ENCODE measurements around the gene TGFA. TPM values are rescaled to one million over a fixed set of nuclear protein-coding genes. Genes with fewer than 3 reads are reported as not detected.

Gene TGFA
- total RNA-seq, 4 donors from 2014 or later, result 0.46 to 2.0 (median 1.3) TPM

DNA sequence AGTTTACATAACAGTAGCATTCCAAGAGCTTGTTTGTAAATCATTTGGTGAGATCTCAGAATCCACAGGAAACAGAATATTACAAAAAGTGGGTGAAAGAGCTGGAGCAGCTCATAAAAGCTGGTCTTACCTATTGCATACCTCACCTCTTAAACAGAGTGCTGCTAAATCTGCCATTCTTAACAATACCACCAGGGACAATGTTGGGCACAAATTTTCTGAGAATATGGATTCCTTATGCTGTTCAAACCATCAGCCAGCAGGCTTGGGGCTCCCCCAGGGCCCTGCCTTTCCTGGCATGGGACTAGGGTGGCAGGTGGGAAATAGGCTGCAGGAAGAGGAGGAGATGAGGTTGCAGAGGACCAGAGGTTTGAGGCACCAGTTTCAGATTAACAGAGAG is 55.6 kb downstream of the TGFA start:
- Histone ChIP-seq H3K9me3 (no peaks in the 10 kb centered on the region), H3K4me3 (no peak overlapping the region), H3K27me3 (peaks cover 0 to 16% (median 0%) of the 10 kb centered on the region in 4 donors), H3K27ac (replicated peaks in 1 of 4) (no peak overlapping the region), H3K36me3 (no peaks in the 10 kb centered on the region), H3K4me1 (no peaks in the 10 kb centered on the region)
- no peak for DNase-seq (ENCODE audit: extremely low spot score)
- intact Hi-C loops (cut with DNase I), result no loop called here
- TF ChIP-seq POLR2A (IDR thresholded peaks at IDR 0.05; ENCODE audit: low read depth), result no peak
- TF ChIP-seq POLR2AphosphoS5 (IDR thresholded peaks at IDR 0.05), result no peak
- TF ChIP-seq, protein P1, sequence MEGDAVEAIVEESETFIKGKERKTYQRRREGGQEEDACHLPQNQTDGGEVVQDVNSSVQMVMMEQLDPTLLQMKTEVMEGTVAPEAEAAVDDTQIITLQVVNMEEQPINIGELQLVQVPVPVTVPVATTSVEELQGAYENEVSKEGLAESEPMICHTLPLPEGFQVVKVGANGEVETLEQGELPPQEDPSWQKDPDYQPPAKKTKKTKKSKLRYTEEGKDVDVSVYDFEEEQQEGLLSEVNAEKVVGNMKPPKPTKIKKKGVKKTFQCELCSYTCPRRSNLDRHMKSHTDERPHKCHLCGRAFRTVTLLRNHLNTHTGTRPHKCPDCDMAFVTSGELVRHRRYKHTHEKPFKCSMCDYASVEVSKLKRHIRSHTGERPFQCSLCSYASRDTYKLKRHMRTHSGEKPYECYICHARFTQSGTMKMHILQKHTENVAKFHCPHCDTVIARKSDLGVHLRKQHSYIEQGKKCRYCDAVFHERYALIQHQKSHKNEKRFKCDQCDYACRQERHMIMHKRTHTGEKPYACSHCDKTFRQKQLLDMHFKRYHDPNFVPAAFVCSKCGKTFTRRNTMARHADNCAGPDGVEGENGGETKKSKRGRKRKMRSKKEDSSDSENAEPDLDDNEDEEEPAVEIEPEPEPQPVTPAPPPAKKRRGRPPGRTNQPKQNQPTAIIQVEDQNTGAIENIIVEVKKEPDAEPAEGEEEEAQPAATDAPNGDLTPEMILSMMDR (IDR thresholded peaks at IDR 0.05), result no peak
- no peak for TF ChIP-seq EP300 (IDR thresholded peaks at IDR 0.05)

GRCh38 chr2:70496819-70497218 is 56.8 kb downstream of the TGFA start:
- TF ChIP-seq POLR2A (IDR thresholded peaks at IDR 0.05; ENCODE audit: low read depth) (no peak), POLR2AphosphoS5 (IDR thresholded peaks at IDR 0.05) (no peak), EP300 (IDR thresholded peaks at IDR 0.05) (no peak)
- TF ChIP-seq, protein P1 (IDR thresholded peaks at IDR 0.05), result no peak
- intact Hi-C loops (cut with DNase I), result no loop called here
- Histone ChIP-seq H3K9me3 (no peaks in the 10 kb centered on the region), H3K4me3 (no peak overlapping the region), H3K36me3 (no peaks in the 10 kb centered on the region), H3K27ac (replicated peaks in 1 of 4) (no peak overlapping the region), H3K4me1 (no peaks in the 10 kb centered on the region), H3K27me3 (peaks cover 0 to 5% (median 0%) of the 10 kb centered on the region in 4 donors)
- 57% methylated on average over 5 of the region's 5 CpGs for WGBS
- DNase-seq (ENCODE audit: extremely low spot score), result no peak

GRCh38 chr2:70494293-70494886 is 59.2 kb downstream of the TGFA start:
- H3K9me3 ChIP-seq, result no peaks in the 10 kb centered on the region
- H3K4me3 ChIP-seq, result no peak overlapping the region
- H3K36me3 ChIP-seq, result no peaks in the 10 kb centered on the region
- intact Hi-C loops (cut with DNase I), result no loop called here
- 91% methylated on average over 3 of the region's 3 CpGs for WGBS
- TF ChIP-seq EP300 (IDR thresholded peaks at IDR 0.05) (no peak), POLR2A (IDR thresholded peaks at IDR 0.05; ENCODE audit: low read depth) (no peak), POLR2AphosphoS5 (IDR thresholded peaks at IDR 0.05) (no peak)
- TF ChIP-seq, protein P1 (IDR thresholded peaks at IDR 0.05), result no peak
- H3K27ac ChIP-seq (replicated peaks in 1 of 4), result no peak overlapping the region
- H3K27me3 ChIP-seq, result peaks cover 0 to 4% (median 0%) of the 10 kb centered on the region in 4 donors
- H3K4me1 ChIP-seq, result no peaks in the 10 kb centered on the region
- no peak for DNase-seq (ENCODE audit: extremely low spot score)

DNA sequence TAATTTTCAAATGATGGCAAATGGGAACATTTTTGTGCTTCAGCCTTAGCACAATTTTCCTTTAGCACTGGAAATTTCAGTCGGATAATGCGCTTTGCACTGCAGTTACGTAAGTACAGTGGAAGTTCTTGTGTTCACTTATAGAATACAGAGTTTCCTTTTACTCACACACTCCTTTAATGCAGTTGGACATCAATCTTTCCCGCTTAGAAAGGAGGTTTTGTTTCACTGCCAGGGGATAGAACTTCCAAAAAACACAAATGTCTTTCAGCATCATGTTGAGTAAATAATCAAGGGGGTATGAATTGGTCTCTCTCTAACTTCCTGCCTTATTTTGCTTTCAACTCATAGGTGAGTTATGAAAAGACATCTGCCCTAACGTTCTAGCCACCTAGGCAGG is 63.2 kb downstream of the TGFA start:
- Histone ChIP-seq H3K27ac (replicated peaks in 1 of 4) (no peak overlapping the region), H3K4me3 (no peak overlapping the region), H3K27me3 (no peaks in the 10 kb centered on the region), H3K36me3 (no peaks in the 10 kb centered on the region), H3K9me3 (no peaks in the 10 kb centered on the region), H3K4me1 (no peaks in the 10 kb centered on the region)
- no peak for DNase-seq (ENCODE audit: extremely low spot score)
- intact Hi-C loops (cut with DNase I), result no loop called here
- 70% methylated on average over 5 of the region's 5 CpGs for WGBS
- no peak for TF ChIP-seq POLR2AphosphoS5 (IDR thresholded peaks at IDR 0.05)
- no peak for TF ChIP-seq POLR2A (IDR thresholded peaks at IDR 0.05; ENCODE audit: low read depth)
- TF ChIP-seq, protein P1 (IDR thresholded peaks at IDR 0.05), result no peak
- TF ChIP-seq EP300 (IDR thresholded peaks at IDR 0.05), result no peak

GRCh38 chr2:70489165-70489564 is 64.5 kb downstream of the TGFA start:
- DNase-seq (ENCODE audit: extremely low spot score), result no peak
- intact Hi-C loops (cut with DNase I), result no loop called here
- WGBS, result 68% methylated on average over 10 of the region's 10 CpGs
- no peak overlapping the region for H3K27ac ChIP-seq (replicated peaks in 1 of 4)
- H3K27me3 ChIP-seq, result no peaks in the 10 kb centered on the region
- H3K4me1 ChIP-seq, result no peaks in the 10 kb centered on the region
- TF ChIP-seq, protein P1 (IDR thresholded peaks at IDR 0.05), result no peak
- TF ChIP-seq POLR2A (IDR thresholded peaks at IDR 0.05; ENCODE audit: low read depth), result no peak
- no peak for TF ChIP-seq EP300 (IDR thresholded peaks at IDR 0.05)
- no peak for TF ChIP-seq POLR2AphosphoS5 (IDR thresholded peaks at IDR 0.05)
- no peaks in the 10 kb centered on the region for H3K36me3 ChIP-seq
- H3K4me3 ChIP-seq, result no peak overlapping the region
- no peaks in the 10 kb centered on the region for H3K9me3 ChIP-seq

All from esophagus muscularis mucosa (tissue), 4 donors.